Measurements from ENCODE around the gene UCHL1. TPM values are rescaled to one million over a fixed set of nuclear protein-coding genes. Genes with fewer than 3 reads are reported as not detected.

UCHL1 gene
- total and polyA plus RNA-seq, 2 experiments from 2014 or later, result 111 to 158 TPM

DNA sequence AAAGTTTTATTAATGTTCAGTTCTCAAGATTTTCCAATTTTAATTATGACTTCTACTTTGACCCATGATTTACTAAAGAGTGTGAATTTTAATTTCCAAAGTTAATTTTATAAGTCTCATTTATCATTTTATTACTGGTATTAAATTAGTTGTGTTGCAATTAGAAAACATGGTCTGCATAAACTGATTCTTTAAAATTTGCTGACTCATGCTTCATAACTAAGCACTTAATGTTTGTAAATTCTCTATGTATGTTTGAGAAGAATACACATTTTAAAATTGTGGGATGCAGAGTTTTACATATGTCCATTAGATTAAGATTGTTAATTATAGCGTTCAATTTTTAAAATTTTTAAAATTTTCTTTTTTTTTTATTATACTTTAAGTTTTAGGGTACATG is 20.2 kb upstream of the UCHL1 start:
- Histone ChIP-seq H2AFZ (no peak overlapping the region), H3K9me3 (ENCODE audit: low read depth) (no peaks in the 10 kb centered on the region), H3K4me2 (no peak overlapping the region), H3K27ac (no peak overlapping the region), H3K79me2 (no peaks in the 10 kb centered on the region), H3K4me1 (ENCODE audit: insufficient read depth) (no peaks in the 10 kb centered on the region), H4K20me1 (ENCODE audit: insufficient read depth, poor library complexity, severe bottlenecking) (no peaks in the 10 kb centered on the region), H3K9me2 (replicated peaks; ENCODE audit: insufficient read depth) (no peaks in the 10 kb centered on the region), H3K27me3 (no peaks in the 10 kb centered on the region), H3K36me3 (replicated peaks; ENCODE audit: insufficient read depth, low read depth) (no peaks in the 10 kb centered on the region), H3K4me3 (no peak overlapping the region)
- 91% methylated on average over 1 of the region's 1 CpG for WGBS (ENCODE audit: low lambda C conversion rate, missing lambda C conversion rate)
- TF ChIP-seq EZH2 (IDR thresholded peaks at IDR 0.05; ENCODE audit: borderline replicate concordance), result no peak
- TF ChIP-seq, protein P1, sequence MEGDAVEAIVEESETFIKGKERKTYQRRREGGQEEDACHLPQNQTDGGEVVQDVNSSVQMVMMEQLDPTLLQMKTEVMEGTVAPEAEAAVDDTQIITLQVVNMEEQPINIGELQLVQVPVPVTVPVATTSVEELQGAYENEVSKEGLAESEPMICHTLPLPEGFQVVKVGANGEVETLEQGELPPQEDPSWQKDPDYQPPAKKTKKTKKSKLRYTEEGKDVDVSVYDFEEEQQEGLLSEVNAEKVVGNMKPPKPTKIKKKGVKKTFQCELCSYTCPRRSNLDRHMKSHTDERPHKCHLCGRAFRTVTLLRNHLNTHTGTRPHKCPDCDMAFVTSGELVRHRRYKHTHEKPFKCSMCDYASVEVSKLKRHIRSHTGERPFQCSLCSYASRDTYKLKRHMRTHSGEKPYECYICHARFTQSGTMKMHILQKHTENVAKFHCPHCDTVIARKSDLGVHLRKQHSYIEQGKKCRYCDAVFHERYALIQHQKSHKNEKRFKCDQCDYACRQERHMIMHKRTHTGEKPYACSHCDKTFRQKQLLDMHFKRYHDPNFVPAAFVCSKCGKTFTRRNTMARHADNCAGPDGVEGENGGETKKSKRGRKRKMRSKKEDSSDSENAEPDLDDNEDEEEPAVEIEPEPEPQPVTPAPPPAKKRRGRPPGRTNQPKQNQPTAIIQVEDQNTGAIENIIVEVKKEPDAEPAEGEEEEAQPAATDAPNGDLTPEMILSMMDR (IDR thresholded peaks at IDR 0.05; ENCODE audit: poor library complexity), result no peak
- TF ChIP-seq EZH2phosphoT487 (IDR thresholded peaks at IDR 0.05; ENCODE audit: low read depth, severe bottlenecking, unreplicated experiment), result no peak
- DNase-seq (ENCODE audit: low spot score), result no peak

DNA sequence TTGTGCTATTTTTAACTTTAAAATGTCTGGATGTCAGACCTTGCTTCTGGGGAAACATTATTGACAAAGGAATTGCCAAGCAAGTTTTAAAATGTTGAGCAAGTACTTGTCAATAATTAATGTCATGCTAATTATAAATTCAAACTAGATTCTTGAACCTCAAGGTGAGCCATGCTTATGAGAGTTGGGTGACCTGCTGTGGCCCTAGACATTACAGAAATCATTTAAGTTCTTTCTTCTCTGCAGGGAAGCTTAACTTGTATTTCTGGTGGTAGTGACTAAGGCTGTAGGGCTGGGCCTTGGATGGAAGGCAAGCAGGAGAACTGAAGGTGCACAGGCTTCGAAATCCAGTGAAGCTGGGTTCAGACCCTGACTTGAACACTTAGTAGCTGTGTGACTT is 14.8 kb upstream of the UCHL1 start:
- peaks cover 5% of the 10 kb centered on the region for H3K27me3 ChIP-seq
- 90% methylated on average over 1 of the region's 1 CpG for WGBS (ENCODE audit: low lambda C conversion rate, missing lambda C conversion rate)
- H4K20me1 ChIP-seq (ENCODE audit: insufficient read depth, poor library complexity, severe bottlenecking), result no peaks in the 10 kb centered on the region

DNA sequence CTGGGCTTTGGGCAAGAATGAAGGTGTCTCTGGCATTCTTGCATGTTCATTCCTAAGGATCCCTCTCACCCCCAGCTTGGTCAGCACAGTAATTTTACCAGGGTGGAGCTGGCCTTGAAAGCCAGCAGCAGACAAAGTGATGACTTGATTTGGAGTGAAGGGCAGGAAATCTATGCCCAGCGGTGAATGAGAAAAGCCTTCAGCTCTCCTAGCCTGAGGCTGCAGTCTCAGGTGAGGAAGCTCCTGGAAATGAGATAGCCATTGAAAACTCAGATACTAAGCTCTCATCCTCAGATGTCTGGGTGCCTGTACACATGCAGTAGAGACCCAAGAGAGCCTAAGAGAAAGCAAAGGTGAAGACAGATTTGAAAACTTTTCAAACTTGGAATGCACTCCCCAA is 10.7 kb upstream of the UCHL1 start:
- Histone ChIP-seq H3K4me1 (ENCODE audit: insufficient read depth) (no peaks in the 10 kb centered on the region), H3K36me3 (replicated peaks; ENCODE audit: insufficient read depth, low read depth) (no peaks in the 10 kb centered on the region), H3K9me3 (ENCODE audit: low read depth) (no peaks in the 10 kb centered on the region), H3K9me2 (replicated peaks; ENCODE audit: insufficient read depth) (no peaks in the 10 kb centered on the region), H3K4me2 (no peak overlapping the region), H3K27me3 (peaks cover 7% of the 10 kb centered on the region), H4K20me1 (ENCODE audit: insufficient read depth, poor library complexity, severe bottlenecking) (no peaks in the 10 kb centered on the region), H3K27ac (no peak overlapping the region), H3K4me3 (no peak overlapping the region), H3K79me2 (no peaks in the 10 kb centered on the region), H2AFZ (no peak overlapping the region)
- TF ChIP-seq EZH2 (IDR thresholded peaks at IDR 0.05; ENCODE audit: borderline replicate concordance) (no peak), EZH2phosphoT487 (IDR thresholded peaks at IDR 0.05; ENCODE audit: low read depth, severe bottlenecking, unreplicated experiment) (no peak)
- TF ChIP-seq, protein P1 (IDR thresholded peaks at IDR 0.05; ENCODE audit: poor library complexity), result no peak
- WGBS (ENCODE audit: low lambda C conversion rate, missing lambda C conversion rate), result 67% methylated on average over 1 of the region's 1 CpG
- no peak for DNase-seq (ENCODE audit: low spot score)

More for the DNA sequence above, 14.8 kb upstream of the UCHL1 start:
- Histone ChIP-seq H3K4me1 (ENCODE audit: insufficient read depth) (no peaks in the 10 kb centered on the region), H3K9me2 (replicated peaks; ENCODE audit: insufficient read depth) (no peaks in the 10 kb centered on the region), H3K9me3 (ENCODE audit: low read depth) (no peaks in the 10 kb centered on the region), H3K4me3 (no peak overlapping the region), H2AFZ (no peak overlapping the region), H3K36me3 (replicated peaks; ENCODE audit: insufficient read depth, low read depth) (no peaks in the 10 kb centered on the region), H3K4me2 (no peak overlapping the region), H3K27ac (no peak overlapping the region), H3K79me2 (no peaks in the 10 kb centered on the region)
- TF ChIP-seq EZH2 (IDR thresholded peaks at IDR 0.05; ENCODE audit: borderline replicate concordance), result no peak
- no peak for TF ChIP-seq EZH2phosphoT487 (IDR thresholded peaks at IDR 0.05; ENCODE audit: low read depth, severe bottlenecking, unreplicated experiment)
- TF ChIP-seq, protein P1 (IDR thresholded peaks at IDR 0.05; ENCODE audit: poor library complexity), result no peak
- DNase-seq (ENCODE audit: low spot score), result no peak

All from hepatocyte (in vitro differentiated cells).